Endothelial cell (in vitro differentiated cells): ENCODE results near the gene PDE4B. TPM values are rescaled to one million over a fixed set of nuclear protein-coding genes. Genes with fewer than 3 reads are reported as not detected.

Source experiments
- DNase-seq: peaks from one replicate; pipeline ENCODE4 v3.0.0; 2021; ENCODE audit warnings: low spot score
- H3K27ac Mint-ChIP-seq: one replicate; pipeline ENCODE4 v1.8.0; 2021; ENCODE audit warnings: mixed read lengths, inconsistent platforms; ENCODE audit not compliant: unreplicated experiment
- H3K27me3 Mint-ChIP-seq: one replicate; pipeline ENCODE4 v1.8.0; 2021; ENCODE audit warnings: mild to moderate bottlenecking, moderate library complexity, mixed read lengths, inconsistent platforms; ENCODE audit not compliant: unreplicated experiment
- H3K36me3 Mint-ChIP-seq: one replicate; pipeline ENCODE4 v1.8.0; 2021; ENCODE audit warnings: mild to moderate bottlenecking, low read depth, mixed read lengths, inconsistent platforms; ENCODE audit not compliant: unreplicated experiment
- H3K4me1 Mint-ChIP-seq: one replicate; pipeline ENCODE4 v1.8.0; 2021; ENCODE audit warnings: mild to moderate bottlenecking, mixed read lengths, inconsistent platforms; ENCODE audit not compliant: unreplicated experiment
- H3K4me3 Mint-ChIP-seq: one replicate; pipeline ENCODE4 v1.8.0; 2021; ENCODE audit warnings: mild to moderate bottlenecking, mixed read lengths, inconsistent platforms; ENCODE audit not compliant: unreplicated experiment
- H3K9me3 Mint-ChIP-seq: one replicate; pipeline ENCODE4 v1.8.0; 2021; ENCODE audit warnings: mixed read lengths, inconsistent platforms; ENCODE audit not compliant: unreplicated experiment
- CTCF ChIP-seq: fragments of 200-600 bp; sonication (generic); IDR thresholded peaks from one replicate; pipeline ENCODE4 v1.5.0; 2021; ENCODE audit warnings: antibody characterized with exemption; ENCODE audit not compliant: unreplicated experiment
- total RNA-seq: library from RNA; stranded (reverse); fragmentation: NEBNext Ultra II Directional; extraction: Animal tissue kit (Norgen Biotek cat#: 25700); gene quantifications from one replicate; pipeline ENCODE4 v1.2.1, GENCODE V29; 2021; ENCODE audit not compliant: unreplicated experiment

The PDE4B gene
- total RNA-seq, 1 donor from 2014 or later: 45.6 TPM

GRCh38 chr1:66217021-66217420 lies 424.3 kb downstream of the PDE4B start:
- H3K27me3 Mint-ChIP-seq: no peaks in the 10 kb centered on the region
- H3K4me3 Mint-ChIP-seq: no peak overlapping the region
- no peak for DNase-seq
- H3K9me3 Mint-ChIP-seq: no peaks in the 10 kb centered on the region
- H3K36me3 Mint-ChIP-seq: no peaks in the 10 kb centered on the region
- no peak overlapping the region for H3K27ac Mint-ChIP-seq
- no peak for TF ChIP-seq CTCF
- H3K4me1 Mint-ChIP-seq: no peaks in the 10 kb centered on the region

- H3K27me3 Mint-ChIP-seq: no peaks in the 10 kb centered on the region
- no peaks in the 10 kb centered on the region for H3K36me3 Mint-ChIP-seq
- no peaks in the 10 kb centered on the region for H3K4me1 Mint-ChIP-seq
- no peak for TF ChIP-seq CTCF
- H3K27ac Mint-ChIP-seq: no peak overlapping the region
- no peak overlapping the region for H3K4me3 Mint-ChIP-seq
- no peaks in the 10 kb centered on the region for H3K9me3 Mint-ChIP-seq
- no peak for DNase-seq
These were observed 424.9 kb downstream of the PDE4B start for GRCh38 chr1:66217561-66217960.

- no peak for TF ChIP-seq CTCF
- H3K9me3 Mint-ChIP-seq: no peaks in the 10 kb centered on the region
- DNase-seq: no peak
- no peak overlapping the region for H3K4me3 Mint-ChIP-seq
- no peaks in the 10 kb centered on the region for H3K27me3 Mint-ChIP-seq
- no peak overlapping the region for H3K27ac Mint-ChIP-seq
- H3K4me1 Mint-ChIP-seq: no peaks in the 10 kb centered on the region
- no peaks in the 10 kb centered on the region for H3K36me3 Mint-ChIP-seq
These were observed 427.8 kb downstream of the PDE4B start for GRCh38 chr1:66220477-66220876.

- DNase-seq: no peak
- no peak overlapping the region for H3K27ac Mint-ChIP-seq
- H3K9me3 Mint-ChIP-seq: no peaks in the 10 kb centered on the region
- H3K4me1 Mint-ChIP-seq: no peaks in the 10 kb centered on the region
- no peaks in the 10 kb centered on the region for H3K27me3 Mint-ChIP-seq
- H3K36me3 Mint-ChIP-seq: no peaks in the 10 kb centered on the region
- H3K4me3 Mint-ChIP-seq: no peak overlapping the region
- no peak for TF ChIP-seq CTCF
These were observed 431.0 kb downstream of the PDE4B start for GRCh38 chr1:66223681-66224080.

GRCh38 chr1:66226985-66227384 lies 434.3 kb downstream of the PDE4B start:
- Mint-ChIP-seq H3K27ac (no peak overlapping the region), H3K4me3 (no peak overlapping the region), H3K36me3 (no peaks in the 10 kb centered on the region), H3K4me1 (no peaks in the 10 kb centered on the region), H3K27me3 (no peaks in the 10 kb centered on the region), H3K9me3 (no peaks in the 10 kb centered on the region)
- no peak for TF ChIP-seq CTCF
- no peak for DNase-seq
